ENCODE data around the gene SEMA4F. TPM values are rescaled to one million over a fixed set of nuclear protein-coding genes. Genes with fewer than 3 reads are reported as not detected.

SEMA4F gene
- total RNA-seq, 4 donors from 2014 or later, result 1.3 to 14.5 (median 4.8) TPM

DNA sequence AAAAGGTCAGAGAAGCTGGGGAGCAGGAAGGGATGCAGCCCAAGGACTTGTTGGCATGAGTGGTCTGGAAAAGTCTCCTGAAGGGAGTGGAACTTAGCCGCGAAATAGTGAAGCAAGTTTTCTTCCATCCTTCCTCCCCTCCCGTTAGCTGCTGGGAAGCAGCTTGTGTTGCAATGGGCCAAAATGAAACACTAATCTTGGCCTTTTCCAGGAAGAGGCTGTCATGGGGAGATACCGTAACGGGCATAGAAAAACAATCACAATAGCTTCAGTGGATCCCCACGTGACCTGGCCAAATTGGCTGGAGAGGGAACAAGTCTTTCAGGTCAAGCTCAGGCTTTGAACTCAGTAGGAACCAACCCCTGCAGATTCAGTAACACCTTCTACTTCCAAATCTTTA lies 49.3 kb downstream of the SEMA4F start:
- Histone ChIP-seq H3K4me3 (no peak overlapping the region), H3K27me3 (no peaks in the 10 kb centered on the region), H3K9me3 (no peaks in the 10 kb centered on the region), H3K36me3 (no peaks in the 10 kb centered on the region), H3K4me1 (no peaks in the 10 kb centered on the region), H3K27ac (no peak overlapping the region)
- no peak for DNase-seq
- intact Hi-C loops (cut with DNase I; ENCODE audit: low total_unique reads), result no loop called here
- no peak for TF ChIP-seq POLR2A (IDR thresholded peaks at IDR 0.05)
- TF ChIP-seq, protein P1, sequence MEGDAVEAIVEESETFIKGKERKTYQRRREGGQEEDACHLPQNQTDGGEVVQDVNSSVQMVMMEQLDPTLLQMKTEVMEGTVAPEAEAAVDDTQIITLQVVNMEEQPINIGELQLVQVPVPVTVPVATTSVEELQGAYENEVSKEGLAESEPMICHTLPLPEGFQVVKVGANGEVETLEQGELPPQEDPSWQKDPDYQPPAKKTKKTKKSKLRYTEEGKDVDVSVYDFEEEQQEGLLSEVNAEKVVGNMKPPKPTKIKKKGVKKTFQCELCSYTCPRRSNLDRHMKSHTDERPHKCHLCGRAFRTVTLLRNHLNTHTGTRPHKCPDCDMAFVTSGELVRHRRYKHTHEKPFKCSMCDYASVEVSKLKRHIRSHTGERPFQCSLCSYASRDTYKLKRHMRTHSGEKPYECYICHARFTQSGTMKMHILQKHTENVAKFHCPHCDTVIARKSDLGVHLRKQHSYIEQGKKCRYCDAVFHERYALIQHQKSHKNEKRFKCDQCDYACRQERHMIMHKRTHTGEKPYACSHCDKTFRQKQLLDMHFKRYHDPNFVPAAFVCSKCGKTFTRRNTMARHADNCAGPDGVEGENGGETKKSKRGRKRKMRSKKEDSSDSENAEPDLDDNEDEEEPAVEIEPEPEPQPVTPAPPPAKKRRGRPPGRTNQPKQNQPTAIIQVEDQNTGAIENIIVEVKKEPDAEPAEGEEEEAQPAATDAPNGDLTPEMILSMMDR (IDR thresholded peaks at IDR 0.05), result no peak

DNA sequence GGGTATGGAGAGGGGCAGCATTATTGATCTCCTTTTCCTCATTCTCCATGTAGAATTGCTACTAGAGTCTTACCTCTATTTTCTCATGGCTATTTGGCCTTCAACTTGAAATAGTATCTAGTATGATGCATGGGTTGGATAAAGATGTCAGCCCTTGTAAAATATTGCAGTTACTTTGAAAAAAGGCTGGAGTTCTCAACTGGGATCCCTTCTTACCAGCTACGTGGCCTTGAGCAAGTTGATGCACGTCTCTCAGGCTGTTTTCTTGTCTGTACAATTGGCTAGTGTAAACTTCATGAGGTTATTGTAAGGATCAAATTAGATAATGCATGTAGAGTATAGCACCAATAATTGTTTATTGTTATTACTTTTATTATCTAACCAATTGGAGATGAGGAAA lies 50.2 kb downstream of the SEMA4F start:
- Histone ChIP-seq H3K36me3 (no peaks in the 10 kb centered on the region), H3K9me3 (no peaks in the 10 kb centered on the region), H3K4me1 (no peaks in the 10 kb centered on the region), H3K4me3 (no peak overlapping the region), H3K27me3 (no peaks in the 10 kb centered on the region), H3K27ac (no peak overlapping the region)
- no peak for DNase-seq
- TF ChIP-seq POLR2A (IDR thresholded peaks at IDR 0.05), result no peak
- TF ChIP-seq, protein P1 (IDR thresholded peaks at IDR 0.05), result no peak
- intact Hi-C loops (cut with DNase I; ENCODE audit: low total_unique reads), result no loop called here

DNA sequence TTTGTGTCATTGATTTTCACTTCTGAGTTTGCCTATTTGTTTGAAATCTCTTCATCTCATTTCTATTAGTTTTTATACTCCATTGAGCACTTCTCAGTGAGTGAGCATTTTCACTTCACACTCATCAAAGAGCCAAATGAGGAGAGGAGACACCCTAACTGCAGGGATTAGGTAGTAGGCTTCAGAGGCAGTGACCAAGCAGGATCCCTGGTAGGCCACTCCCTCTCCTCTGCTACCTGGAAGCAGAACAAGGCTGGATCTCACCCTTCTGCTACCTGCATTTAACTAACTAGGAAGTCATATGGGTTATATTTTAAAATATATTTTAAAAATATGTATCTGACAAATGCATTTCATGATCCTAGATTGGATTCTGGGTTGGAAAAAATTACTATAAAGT lies 52.7 kb downstream of the SEMA4F start:
- no peak overlapping the region for H3K27ac ChIP-seq
- intact Hi-C loops (cut with DNase I; ENCODE audit: low total_unique reads), result no loop called here
- TF ChIP-seq, protein P1 (IDR thresholded peaks at IDR 0.05), result no peak
- no peak for TF ChIP-seq POLR2A (IDR thresholded peaks at IDR 0.05)

DNA sequence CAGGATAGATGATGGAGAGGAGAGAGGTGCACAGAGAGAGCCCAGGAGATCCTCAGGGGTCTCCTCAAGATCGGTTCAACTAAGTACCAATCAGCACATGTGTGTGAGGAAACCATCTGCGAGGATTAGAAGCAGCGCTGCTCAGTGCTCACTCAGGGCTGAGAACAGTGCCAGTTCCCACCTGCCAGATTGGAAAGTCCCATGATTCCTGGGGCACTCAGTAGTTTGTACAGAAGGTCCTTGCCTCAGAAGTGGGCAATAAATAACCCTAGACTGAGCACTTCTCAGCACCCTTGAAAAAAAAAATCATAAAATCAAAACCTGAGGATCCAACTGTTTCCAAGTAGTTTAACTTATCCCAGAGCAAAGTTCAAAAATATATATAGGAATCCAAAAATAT lies 53.8 kb downstream of the SEMA4F start:
- TF ChIP-seq POLR2A (IDR thresholded peaks at IDR 0.05), result no peak
- TF ChIP-seq, protein P1 (IDR thresholded peaks at IDR 0.05), result no peak
- intact Hi-C loops (cut with DNase I; ENCODE audit: low total_unique reads), result no loop called here
- H3K4me1 ChIP-seq, result no peaks in the 10 kb centered on the region
- no peaks in the 10 kb centered on the region for H3K36me3 ChIP-seq
- DNase-seq, result no peak
- no peak overlapping the region for H3K27ac ChIP-seq
- H3K27me3 ChIP-seq, result no peaks in the 10 kb centered on the region
- H3K9me3 ChIP-seq, result no peaks in the 10 kb centered on the region
- no peak overlapping the region for H3K4me3 ChIP-seq

More for the DNA sequence above, 52.7 kb downstream of the SEMA4F start:
- H3K36me3 ChIP-seq, result no peaks in the 10 kb centered on the region
- H3K4me3 ChIP-seq, result no peak overlapping the region
- DNase-seq, result no peak
- no peaks in the 10 kb centered on the region for H3K27me3 ChIP-seq
- H3K9me3 ChIP-seq, result no peaks in the 10 kb centered on the region
- no peaks in the 10 kb centered on the region for H3K4me1 ChIP-seq

DNA sequence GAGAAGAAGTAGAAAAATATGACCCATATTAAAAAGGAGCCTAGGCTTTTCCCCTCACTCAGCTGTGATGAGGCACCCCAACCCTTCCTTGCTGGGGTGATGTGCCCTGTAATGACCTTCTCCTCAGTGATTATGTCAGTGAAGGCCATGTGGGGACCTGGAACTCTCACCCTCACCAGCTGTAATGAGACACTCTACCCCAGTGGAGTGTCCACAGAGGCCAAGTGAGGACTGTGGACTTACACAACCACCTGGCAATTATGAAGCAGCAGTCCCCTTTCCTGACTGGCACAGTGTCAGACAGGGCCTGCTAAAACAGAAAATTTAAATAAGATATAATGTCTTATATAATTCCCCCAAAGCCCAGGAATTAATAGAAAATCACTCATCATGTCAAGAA lies 54.2 kb downstream of the SEMA4F start:
- DNase-seq, result no peak
- Histone ChIP-seq H3K36me3 (no peaks in the 10 kb centered on the region), H3K27me3 (no peaks in the 10 kb centered on the region), H3K4me1 (no peaks in the 10 kb centered on the region), H3K27ac (no peak overlapping the region), H3K4me3 (no peak overlapping the region), H3K9me3 (no peaks in the 10 kb centered on the region)
- intact Hi-C loops (cut with DNase I; ENCODE audit: low total_unique reads), result no loop called here
- TF ChIP-seq, protein P1 (IDR thresholded peaks at IDR 0.05), result no peak
- no peak for TF ChIP-seq POLR2A (IDR thresholded peaks at IDR 0.05)

All from uterus (tissue), 4 donors.